ENCODE measurements around the gene TRABD2B.

The TRABD2B gene

DNA sequence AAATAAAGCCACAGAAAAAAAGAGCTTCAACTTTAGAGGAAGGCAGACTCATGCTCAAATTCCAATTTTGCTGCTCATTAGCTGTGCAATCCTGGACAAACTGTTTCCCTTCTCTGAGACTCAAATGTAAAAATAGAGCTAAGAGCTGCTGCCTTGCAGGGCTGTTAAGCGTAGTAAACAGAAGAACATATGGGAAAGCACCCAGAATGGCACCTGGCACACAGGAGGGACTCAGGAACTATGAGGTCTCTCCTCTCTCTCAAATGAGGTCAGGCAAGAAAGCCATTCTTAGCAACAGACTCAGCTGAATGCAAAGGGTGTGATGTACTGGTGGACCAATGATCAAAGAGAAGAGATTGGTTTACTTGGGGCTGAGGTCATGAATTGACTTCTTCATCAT is 61.3 kb downstream of the TRABD2B start:
- DNase-seq (ENCODE audit: low read depth in 3 of 3), result no peak

DNA sequence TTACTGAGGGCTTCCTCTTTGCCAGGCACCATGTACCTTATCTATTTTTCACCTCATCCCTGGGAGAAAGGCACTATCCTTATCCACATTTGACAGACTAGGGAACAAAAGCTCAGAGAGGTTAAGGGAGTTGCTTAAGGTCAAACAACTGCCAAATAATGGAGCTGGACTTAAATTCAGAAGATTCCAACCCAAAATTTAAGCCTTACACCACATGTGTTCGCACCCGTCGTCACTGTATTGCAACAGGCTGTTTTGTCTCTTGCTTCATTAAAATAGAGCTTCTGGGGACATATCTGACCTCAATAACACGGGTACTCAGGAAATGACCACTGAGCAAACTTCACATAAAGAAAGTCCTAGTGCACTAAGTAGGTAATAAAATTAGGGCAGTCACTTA is 62.0 kb downstream of the TRABD2B start:
- no peak for DNase-seq (ENCODE audit: low read depth in 3 of 3)

DNA sequence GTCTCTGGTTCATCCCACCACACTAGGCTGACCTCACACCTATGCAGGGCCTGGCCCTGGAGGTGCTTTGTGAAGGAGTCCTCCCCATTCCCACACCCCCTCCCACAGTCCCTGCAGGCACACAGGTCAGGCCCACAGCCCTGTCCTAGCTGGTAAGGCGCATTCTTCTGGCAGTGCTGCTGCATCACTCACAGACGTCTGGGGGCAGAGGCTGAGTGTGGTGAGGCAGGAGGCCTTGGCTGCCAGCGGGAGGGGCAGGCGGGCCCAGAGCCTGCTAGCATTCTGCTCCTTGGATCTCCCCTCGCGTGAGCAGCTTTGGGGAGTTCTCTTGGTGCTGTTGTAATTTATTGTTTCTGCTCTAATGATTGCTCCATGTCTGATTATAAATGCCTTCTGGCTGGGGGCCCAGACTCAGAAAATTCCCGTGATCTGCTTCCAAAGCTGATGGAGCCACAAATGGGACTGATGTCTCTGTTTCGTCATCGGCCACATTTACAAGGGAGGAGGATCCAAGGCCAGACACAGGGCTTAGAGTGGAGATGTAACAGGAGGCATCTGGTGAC is 62.9 kb downstream of the TRABD2B start:
- no peak for DNase-seq (ENCODE audit: low read depth in 3 of 3)

DNA sequence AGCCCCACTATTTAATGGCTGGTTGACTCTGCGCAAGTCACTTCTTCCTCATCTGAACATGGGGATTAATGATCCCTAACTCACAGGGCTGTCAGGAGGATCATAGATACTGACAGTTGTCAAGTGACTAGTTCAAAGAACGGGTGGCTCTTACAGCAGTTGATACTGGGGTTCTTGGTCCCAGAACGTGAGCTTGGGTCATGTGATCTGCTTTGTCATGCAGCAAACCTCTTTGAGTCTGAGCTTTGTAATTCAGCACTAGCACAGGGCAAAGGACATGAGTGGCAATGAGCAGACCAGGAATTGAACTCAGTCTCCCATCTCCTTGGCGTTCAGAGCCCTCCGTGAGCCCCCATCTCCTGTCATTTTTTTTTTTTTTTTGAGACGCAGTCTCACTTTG is 64.4 kb downstream of the TRABD2B start:
- DNase-seq (ENCODE audit: low read depth in 3 of 3), result no peak

DNA sequence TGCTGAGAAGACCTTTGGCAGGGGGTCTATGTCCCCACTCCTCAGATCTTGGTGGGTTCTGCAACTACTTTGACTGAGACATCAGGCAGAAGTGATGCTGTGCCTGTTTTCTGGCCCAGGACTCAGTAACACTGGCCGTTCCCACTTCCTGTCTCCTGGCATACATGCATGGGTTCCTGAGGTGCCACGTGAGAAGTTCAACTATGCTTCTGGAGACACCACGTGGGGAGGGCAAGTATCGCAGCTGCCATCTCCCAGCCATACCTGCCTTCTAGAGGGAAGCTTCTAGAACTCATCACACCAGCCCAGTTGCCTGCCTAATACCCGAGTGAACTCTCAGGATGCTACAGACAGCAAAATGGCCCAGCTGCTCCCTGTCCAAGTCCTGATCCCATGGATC is 65.8 kb downstream of the TRABD2B start:
- DNase-seq (ENCODE audit: low read depth in 3 of 3), result no peak

DNA sequence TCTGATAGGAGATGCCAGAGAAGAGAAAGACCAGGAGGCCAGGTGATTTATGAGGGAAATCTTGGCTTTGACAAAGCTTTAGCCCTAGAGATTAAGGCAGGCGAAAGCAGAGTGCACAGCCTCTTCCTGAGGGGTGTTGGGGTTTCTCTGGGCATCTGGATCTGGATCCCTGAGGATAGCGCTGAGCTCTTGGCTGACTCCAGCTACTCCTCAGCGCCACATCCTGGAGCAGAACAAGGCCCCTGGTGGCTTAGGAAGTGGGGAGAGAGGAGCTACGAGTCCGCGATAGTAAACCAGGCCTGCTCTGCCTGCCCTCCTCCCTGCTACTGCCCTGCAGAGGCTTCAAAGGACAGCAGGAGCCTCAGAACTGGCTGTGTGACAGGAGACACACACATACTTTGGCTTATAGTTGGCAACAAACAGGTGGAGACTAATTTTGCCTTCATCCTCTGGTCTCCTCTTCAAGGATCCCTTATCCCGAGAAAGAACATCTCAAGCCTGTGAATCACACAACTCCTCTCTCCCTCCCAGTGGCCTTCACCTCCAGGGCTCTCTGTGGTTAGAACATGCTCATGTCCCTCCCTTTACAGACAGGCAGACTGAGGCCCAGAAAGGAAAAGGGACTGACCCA is 66.9 kb downstream of the TRABD2B start:
- DNase-seq (ENCODE audit: low read depth in 3 of 3), result no peak

DNA sequence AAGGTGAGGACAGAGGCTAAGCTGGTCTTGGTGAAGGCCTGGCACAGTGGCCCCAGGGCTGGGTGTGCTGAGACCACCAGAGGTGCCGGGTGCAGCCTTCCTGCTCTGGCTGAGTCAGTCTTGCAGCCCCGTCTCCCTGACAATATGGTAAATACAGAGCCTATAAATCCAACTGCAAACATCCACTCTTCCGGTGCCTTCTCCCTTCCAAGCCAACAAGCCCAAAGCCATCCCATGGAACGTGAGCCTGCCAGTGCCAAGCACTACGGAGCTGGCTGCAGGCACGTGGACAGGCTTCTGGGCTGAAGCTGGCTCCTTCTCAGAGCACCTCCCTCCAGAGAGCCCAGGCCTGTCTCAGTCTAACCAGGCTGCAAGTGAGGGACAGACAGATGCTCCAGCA is 70.0 kb downstream of the TRABD2B start:
- DNase-seq (ENCODE audit: low read depth in 3 of 3), result no peak

DNA sequence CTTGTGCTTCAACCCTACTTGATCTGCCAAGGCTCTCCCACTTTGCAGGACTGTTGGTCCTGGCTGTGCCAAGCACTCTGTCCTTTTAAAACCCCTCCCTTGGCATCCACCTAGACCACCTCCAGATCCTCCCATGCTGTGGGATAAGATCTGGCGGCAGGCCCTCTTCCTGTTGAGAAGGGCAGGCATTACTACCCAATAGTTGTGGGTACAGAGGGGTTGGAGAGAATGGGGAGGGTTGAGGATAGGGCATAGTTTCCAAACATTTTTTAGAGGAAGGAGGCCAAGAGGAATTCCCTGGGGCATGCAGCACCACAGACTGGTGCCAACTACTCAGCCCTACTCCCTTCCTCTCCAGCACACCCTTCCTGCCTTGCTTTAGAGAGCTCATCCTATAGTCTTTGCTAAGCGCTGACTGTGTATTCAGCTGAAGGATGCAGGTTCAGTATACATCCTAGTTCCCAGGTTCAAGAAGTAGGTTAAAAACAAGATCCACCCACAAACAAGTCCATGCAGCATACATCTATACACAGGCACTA is 70.7 kb downstream of the TRABD2B start:
- no peak for DNase-seq (ENCODE audit: low read depth in 3 of 3)

DNA sequence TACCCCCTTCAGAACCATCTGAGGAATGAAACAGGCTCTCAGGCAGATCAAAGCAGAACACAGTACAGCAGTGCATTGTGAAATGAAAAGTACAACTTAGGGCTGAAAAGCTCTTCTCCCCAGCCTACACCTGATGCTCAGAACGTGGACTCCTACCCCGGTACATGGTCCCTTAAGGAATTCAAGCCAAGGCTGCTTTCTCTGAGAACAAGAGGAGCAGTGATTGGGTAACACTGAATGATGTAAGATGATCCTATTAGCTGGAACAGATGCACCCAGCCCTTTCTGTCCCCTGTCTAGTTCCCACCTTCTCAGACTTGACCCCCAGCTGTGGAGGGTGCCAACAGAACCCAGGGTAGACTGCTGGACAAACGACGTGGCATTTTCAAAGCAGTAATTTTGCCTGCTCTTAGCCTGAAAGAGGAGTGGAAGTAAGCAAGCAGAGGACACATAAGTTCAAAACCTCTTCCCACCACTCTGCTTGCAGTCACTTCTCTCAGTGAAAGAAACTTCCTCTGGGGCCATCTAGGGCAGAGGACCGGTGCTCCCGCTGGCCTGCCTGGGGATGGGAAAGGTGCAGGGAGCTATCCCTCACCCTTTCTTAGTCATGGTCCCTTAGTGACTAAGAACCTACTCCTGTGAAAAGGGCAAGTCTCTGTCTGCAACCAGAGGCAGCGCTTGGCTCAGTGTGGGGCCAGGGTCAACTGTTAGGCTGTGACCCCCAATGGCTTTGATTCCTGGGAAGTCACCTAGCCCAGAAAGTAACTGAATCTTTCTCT is 72.7 kb downstream of the TRABD2B start:
- no peak for DNase-seq (ENCODE audit: low read depth in 3 of 3)

DNA sequence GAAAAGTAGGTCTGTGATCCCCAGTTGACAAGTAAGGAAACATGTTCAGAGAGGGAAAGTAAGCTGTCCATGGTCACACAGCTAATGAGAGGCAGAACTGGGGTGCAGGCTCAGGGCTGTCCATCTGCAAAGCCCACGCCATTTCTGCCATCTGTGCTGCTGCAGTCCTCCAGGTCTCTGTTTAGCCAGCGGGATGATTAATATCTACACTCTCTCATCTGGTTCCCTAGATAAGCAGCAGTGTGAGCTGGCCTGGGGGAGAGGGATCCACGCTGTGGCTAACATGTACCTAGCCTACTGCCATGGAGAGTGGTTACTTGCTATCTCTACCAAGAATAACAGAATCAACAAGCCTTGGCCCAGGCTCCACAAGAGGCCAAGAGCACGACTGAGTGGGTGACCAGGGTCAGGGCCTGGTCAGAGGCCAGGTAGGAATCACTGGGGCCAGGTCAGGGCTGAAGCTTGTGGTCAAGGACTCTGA is 75.2 kb downstream of the TRABD2B start:
- DNase-seq (ENCODE audit: low read depth in 3 of 3), result no peak

DNA sequence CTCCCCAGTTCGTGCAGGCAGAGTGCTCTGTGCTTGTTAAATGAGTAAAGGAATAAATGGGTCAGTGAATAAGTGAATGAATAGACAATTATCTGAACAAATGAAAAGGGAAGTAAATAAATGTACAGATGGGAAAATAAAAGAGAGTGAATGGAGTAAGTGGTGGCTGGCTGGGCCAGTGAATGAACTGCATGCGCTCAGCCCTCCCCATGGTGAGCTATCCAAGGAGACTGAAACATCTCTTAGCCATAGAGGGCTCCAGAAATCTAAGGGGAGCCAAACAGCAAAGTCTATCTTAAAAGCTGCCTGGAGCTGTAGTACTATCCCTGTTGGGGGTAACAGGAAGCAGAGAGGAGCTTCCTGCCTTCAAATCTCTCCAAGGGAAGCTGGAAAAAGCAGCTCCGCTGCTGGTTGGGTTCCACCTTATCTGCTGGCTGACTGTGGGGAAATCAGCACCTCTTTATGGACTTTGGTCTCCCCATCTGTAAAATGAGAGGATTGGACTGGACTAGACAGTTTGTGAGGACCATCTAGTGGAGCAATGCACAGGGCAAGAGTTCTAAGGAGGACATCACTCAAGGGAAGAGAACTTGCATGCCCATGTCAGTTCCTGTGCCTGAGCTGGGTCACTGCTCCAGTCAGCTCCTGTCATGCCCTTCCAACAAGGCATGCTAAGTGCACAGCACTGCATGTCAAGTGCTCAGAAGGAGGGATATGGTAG is 77.9 kb downstream of the TRABD2B start:
- no peak for DNase-seq (ENCODE audit: low read depth in 3 of 3)

DNA sequence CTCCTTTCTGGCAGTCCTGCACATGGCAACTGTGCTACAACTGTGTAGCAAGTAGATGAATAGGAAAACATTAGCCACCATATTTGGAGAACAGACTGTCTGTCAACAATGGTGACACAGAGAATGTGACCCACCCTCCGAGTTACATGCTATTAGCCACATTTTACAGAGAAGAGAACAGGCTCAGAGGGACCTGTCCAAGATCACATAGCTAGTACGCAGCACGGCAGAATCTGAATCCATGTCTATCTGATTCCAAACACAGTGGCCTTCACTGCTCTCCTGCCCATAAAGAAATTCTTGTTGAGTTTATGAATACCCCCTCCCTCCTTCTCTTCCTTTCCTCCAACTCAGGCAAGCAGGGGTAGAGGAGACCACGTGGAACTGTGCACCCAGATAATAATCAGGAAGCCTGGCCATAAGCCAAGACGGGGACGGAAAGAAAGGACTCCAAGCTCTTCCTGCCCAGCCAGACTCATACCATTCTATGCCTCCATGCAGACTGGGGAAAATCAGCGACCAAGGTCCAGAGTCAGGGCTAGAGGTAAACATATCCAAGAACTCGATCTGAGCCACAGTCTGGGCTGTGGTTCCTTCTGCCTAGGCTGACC is 78.8 kb downstream of the TRABD2B start:
- no peak for DNase-seq (ENCODE audit: low read depth in 3 of 3)

DNA sequence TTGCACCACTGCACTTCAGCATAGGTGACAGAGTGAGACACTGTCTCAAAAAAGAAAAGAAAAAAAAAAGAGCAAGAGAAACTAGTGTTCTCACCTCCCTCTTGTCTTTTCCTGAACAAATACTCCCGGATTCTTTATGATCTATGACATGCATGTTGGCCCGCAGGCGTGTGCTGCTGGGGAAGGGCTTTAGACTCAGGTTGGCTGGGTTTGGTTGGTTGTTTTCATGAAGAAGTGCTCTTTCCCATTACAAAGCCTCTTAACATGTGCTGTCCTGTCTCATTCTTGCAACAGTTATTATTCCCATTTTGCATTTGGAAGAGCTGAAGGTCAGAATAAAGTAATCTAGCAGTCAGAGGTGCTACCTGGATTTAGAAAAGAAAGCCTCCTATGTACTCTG is 79.5 kb downstream of the TRABD2B start:
- DNase-seq (ENCODE audit: low read depth in 3 of 3), result no peak

DNA sequence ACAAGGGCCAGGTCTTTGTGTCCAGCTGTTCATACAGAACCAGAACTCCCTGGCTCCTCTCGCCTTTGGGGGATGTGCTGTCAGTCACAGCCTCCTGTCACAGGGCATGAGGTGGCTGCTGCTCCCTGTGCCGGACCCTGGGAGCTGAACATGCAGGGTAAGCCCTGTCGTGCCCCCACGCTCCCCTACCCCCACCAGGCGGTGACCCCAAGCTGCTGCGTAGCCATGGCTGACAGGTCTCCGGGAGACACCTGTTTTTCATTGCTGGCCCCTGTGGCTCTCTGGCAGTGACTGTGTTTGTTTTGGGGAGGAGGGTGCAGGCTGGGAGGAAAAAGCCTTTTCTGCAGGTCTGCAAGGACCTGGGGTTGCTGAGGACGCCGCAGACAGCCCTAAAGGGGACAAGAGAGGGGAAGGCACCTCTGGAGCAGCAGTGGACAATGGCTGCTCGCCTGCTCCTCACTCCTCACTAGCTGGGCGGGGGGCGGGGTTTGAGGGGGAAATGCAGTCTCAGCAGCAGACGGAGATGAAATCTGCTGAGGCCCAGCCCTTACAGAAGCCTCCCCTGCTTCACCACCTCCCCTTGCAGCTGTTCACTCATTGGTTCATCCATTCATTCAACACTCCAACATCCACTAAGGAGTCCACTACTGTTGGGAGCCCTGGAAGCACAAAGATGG is 81.4 kb downstream of the TRABD2B start:
- DNase-seq (ENCODE audit: low read depth in 3 of 3), result no peak

DNA sequence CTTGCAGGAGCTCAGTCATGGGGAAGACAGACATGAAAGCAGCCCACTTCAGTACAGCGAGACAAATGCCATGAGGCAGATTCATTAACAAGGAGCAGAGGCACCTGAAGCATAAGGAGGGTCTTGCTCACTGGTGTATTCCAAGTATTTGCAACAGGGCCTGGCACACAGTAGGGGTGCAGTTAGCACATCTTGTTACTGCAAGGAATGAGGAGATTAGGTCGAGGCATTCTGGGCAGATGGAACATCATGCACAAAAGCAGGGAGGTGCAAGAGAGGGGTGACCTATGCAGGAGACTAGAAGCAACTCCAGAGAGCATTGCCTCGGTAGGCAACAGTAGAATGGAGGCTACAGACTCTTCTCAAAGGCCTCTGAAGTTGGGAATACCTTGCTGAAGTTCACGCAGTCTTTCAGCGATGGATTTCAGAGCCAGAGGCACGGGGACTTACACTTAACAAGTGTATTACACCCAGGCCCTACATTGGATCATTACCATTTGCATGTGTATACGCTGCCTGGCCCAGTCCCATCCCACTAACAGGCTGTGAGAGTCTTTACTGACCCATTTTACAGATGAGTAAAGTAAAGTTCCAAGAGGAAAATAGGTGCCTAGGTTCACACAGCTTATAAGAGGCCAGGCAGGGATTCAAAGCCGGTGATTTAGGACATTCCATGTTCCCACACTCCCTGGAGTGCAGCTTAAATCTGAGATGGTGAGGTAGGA is 82.1 kb downstream of the TRABD2B start:
- no peak for DNase-seq (ENCODE audit: low read depth in 3 of 3)

DNA sequence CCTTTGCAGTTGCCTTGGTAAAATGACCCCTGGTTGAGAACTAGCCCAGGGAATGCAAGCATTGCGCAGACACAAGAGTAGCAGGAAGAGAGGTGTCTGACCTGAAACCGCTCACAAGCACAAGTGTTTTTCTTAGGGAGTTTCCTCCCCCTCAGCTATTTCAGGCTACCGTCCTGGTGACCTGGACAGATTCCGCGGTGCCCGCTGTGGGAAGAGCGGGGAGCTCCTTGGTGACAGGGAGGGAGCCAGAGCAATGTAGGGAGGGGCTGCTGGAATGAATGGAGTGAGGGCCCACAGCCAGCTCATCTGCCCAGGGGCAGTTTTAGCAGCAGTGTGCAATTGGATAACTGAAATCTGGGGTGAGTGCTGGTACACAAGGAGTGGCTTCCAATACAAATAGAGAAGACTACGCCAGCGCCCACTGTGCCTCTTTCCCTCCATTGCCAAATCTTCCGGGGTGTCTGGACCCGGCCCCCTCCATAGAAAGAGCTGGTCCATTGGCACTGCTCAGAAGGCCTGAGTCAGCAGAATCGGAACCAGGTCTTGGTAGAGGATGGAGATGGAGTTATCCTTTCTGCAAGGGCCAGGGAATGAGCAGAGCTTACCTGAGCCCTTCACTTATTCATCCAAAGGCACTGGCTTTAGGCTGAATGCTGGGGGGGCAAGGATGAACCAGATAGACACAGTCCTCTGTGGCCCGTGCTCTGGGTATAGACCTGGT is 82.8 kb downstream of the TRABD2B start:
- DNase-seq (ENCODE audit: low read depth in 3 of 3), result no peak

DNA sequence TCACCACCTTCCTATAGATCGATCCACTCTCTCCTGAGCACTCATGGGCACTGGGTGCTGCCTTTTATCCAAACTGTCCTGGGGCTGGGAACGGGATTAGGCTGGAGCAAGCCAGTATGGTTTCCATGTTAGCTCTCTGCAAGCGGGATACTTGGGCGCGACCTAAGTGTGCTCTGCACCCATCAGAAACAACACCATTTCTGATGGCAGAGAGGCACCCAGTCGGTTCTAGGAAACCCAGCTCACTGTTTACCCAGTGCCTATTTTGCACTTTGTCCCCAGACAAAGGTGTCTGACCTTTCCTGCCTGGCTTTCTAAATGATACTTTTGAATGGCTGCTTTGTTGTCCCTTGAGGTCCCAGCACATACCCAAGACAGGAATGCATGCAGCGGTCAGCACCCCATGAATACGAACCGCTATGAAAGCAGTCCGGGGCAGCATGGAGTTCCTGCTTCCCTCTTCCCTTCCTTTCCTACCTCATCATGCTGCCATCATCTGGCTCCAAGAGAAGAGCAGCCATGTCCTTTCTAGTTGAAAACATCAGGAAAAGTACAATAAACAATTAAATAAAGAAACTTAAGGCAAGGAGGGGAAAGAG is 83.9 kb downstream of the TRABD2B start:
- no peak for DNase-seq (ENCODE audit: low read depth in 3 of 3)

DNA sequence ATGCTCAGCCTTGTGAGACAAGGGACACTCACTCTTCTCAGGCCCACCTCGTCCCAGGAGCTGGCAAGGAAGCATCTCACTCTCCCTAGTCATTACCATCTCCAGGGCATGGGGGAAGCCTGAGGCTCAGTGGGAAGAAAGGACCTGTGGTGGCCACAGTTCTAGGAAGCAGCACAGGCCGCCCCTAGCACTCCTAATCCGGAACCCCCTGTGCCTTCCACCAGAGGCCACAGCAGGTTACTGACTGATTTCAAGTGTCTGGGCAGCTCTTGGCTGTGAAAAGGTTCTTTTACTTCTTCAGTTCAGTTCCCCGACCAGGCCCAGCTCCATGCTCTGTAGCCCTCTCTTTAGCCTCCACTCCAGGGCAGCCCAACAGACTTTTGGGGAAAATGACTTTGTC is 84.4 kb downstream of the TRABD2B start:
- DNase-seq (ENCODE audit: low read depth in 3 of 3), result no peak

DNA sequence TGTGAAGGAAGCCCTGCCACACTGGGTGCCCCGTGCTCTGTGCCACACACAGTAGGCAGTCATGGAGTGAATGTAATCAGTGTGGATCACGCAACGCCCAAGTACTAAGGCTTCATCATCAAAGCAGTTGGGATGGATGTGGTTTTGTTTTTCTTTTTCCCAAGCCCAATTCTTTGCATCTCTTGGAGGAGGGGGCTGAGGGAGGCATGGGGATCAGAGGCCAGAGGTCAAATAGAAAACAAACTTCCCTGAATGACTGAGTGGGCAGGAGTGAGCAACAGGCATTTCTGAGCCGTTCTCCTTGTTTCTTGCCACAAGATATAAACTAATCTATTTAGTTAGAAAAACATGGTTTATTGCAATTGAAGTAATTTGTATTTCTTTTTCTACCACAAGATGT is 85.3 kb downstream of the TRABD2B start:
- DNase-seq (ENCODE audit: low read depth in 3 of 3), result no peak

DNA sequence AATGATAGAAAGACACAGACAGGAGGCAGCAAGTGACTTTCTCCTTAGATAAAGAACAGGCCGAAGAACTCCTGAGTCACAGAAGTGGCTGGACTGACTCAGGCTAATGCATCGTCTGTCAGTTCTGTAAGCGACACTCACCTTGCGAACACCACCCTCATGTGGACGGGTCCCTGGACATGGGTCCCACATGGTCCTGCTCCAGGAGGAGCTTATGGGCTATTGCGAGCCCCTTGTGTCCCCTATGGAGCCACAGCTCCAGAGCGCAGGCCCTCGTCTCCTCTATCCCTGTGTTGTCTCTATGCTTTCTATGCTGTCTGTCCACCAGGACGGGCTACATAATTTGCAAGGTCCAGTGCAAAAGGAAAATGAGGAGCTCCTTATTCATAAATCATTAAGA is 85.8 kb downstream of the TRABD2B start:
- DNase-seq (ENCODE audit: low read depth in 3 of 3), result no peak
